Activated T-cell treated with anti-CD3 and anti-CD28 coated beads, Interleukin-2, amount 50 U/mL, for 72 hours (primary cell): Measurements from ENCODE around the gene CREB5. TPM values are rescaled to one million over a fixed set of nuclear protein-coding genes. Genes with fewer than 3 reads are reported as not detected.

Source experiments
- ATAC-seq, 2 donors: fragments of 150-1000 bp; cut with Tn5 transposase; replicated peaks in 1 of 2; 2 replicates each; pipeline ENCODE4 v1.10.0; 2021; ENCODE audit warnings: moderate library complexity in 2 of 2, mild to moderate bottlenecking in 1 of 2
- DNase-seq, 2 donors: peaks; one replicate each; pipeline ENCODE4 v3.0.0; 2021 to 2022; ENCODE audit warnings: mixed read lengths in 1 of 2
- H3K27ac Mint-ChIP-seq: one replicate; pipeline ENCODE4 v1.8.0; 2022; ENCODE audit warnings: mild to moderate bottlenecking, moderate library complexity, mixed read lengths
- H3K27me3 Mint-ChIP-seq: one replicate; pipeline ENCODE4 v1.8.0; 2022; ENCODE audit warnings: low read depth, mixed read lengths
- H3K36me3 Mint-ChIP-seq, 2 donors: one replicate each; pipeline ENCODE4 v1.8.0; 2022; ENCODE audit warnings: mixed read lengths in 2 of 2, mild to moderate bottlenecking in 1 of 2; ENCODE audit not compliant: insufficient read depth in 2 of 2
- H3K4me1 Mint-ChIP-seq: one replicate; pipeline ENCODE4 v1.8.0; 2022; ENCODE audit warnings: low read depth, mixed read lengths
- H3K4me3 Mint-ChIP-seq, 2 donors: one replicate each; pipeline ENCODE4 v1.8.0; 2022; ENCODE audit warnings: mild to moderate bottlenecking in 2 of 2, mixed read lengths in 2 of 2, moderate library complexity in 2 of 2
- H3K9me3 Mint-ChIP-seq, 2 donors: one replicate each; pipeline ENCODE4 v1.8.0; 2022; ENCODE audit warnings: mixed read lengths in 2 of 2
- total RNA-seq, 2 donors: library from RNA; stranded (reverse); gene quantifications; one replicate each; pipeline ENCODE4 v1.2.3, GENCODE V29; 2022

CREB5 gene
- total RNA-seq, 2 donors from 2014 or later = 1.2 to 1.9 TPM

DNA sequence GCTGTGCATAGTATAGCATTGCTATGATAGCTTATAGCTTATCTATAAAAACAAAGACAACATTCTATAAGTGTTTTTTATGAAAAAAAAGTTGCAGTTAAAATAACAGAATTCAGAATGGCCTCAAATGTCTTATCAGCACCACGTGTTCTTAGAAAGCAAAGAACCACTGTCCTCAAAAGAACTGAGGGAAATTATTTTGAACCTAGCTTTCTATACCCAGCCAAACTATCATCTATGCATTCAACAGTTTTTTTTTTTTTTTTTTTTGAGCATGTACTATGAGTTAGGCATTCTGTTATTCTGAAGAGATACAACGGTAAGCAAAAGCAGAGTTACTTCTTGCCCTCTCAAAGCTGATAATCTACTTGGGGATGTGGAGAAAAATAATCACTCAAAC lies 247.8 kb downstream of the CREB5 start:
- Mint-ChIP-seq H3K9me3 (peaks cover 10 to 11% of the 10 kb centered on the region in 2 donors), H3K27ac (no peak overlapping the region), H3K36me3 (peaks cover 6 to 8% of the 10 kb centered on the region in 2 donors), H3K4me3 (no peak overlapping the region), H3K4me1 (peaks cover 15% of the 10 kb centered on the region), H3K27me3 (peaks cover 30% of the 10 kb centered on the region)
- DNase-seq = no peak
- ATAC-seq = no peak

DNA sequence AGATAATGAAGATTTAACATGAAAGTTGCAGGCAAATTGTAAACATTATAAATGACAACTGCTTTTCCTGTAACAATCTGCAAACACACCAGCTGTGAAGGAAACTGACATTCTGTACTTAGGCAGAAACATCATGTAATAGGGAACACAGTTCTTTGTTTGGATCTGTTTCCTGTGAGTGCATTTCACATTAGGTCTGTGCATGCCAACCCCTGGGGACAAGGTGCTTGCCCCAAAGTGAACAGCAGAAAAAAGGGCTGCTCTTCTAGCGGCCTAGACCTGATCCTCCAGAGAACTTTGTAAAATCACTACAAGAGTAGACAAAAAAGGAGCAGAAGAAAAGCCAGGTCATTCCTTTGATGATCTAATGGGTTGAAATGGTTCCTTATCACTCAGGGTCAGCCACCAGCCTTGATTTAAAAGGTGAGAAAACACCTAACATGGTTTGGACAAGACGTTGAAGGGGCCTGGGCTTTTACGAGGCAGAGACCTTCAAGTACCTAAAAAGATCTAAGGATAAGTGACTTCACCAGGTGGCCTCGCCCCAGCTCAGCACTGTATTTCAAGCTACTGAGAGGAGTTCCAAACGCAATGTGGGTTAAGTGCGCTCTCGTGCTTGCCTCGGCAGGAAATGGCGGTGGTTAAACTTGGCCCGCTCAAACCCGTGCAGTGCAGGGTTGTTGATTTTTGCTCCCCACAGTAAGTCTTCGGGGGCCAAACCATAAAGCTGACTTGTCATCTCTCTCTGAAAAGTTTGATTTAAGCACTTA lies 249.7 kb downstream of the CREB5 start:
- H3K27ac Mint-ChIP-seq = no peak overlapping the region
- peaks cover 15% of the 10 kb centered on the region for H3K4me1 Mint-ChIP-seq
- ATAC-seq (peak; percentile 60 to 80), DNase-seq (peak; percentile 11 to 13)
- peaks cover 30% of the 10 kb centered on the region for H3K27me3 Mint-ChIP-seq
- H3K9me3 Mint-ChIP-seq = peaks cover 10 to 11% of the 10 kb centered on the region in 2 donors
- H3K4me3 Mint-ChIP-seq = peak overlapping the region in 1 of 2 donors; percentile 11
- peaks cover 6 to 8% of the 10 kb centered on the region in 2 donors for H3K36me3 Mint-ChIP-seq

DNA sequence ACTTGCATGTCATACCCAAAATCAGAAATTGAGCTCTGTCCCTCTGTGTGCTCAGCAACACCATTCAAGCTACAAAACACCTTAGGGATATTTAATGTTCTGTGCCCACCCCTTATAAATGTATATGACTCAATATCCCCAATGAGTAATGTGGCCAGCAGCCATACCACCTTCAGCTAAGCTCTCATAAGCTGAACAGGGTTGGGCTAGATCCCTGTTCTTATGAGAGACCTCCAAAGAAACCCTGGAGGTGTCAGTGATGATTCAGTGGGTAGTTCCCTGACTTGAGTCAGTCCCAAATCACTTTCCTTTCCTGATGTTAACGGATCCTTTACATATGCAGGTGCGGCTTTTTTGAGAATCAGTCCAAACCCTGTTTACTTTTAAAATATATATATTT lies 253.8 kb downstream of the CREB5 start:
- peaks cover 0 to 2% of the 10 kb centered on the region in 2 donors for H3K9me3 Mint-ChIP-seq
- no peak overlapping the region for H3K27ac Mint-ChIP-seq
- ATAC-seq (no peak), DNase-seq (no peak)
- H3K36me3 Mint-ChIP-seq = peaks cover under 1 to 3% of the 10 kb centered on the region in 2 donors
- no peak overlapping the region for H3K4me3 Mint-ChIP-seq
- H3K4me1 Mint-ChIP-seq = peaks cover 15% of the 10 kb centered on the region
- peaks cover 36% of the 10 kb centered on the region for H3K27me3 Mint-ChIP-seq

DNA sequence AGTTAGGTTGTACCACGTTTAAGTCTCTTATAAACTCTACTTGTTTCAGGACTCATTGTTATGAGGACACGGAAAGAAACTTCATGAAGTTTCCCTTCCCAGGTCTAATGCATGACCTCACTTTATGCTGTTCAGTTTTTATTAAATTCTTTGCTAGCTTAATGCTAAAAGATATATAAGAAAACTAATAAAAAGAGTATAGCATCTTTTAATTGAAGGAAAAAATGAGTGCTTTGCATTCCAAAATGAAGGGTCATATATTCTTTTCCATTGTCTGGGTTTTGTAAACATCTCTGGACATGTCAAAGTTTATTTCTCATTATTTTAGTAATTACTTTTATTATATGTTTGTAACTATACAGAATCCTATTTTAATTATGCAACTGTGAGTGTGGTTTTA lies 255.8 kb downstream of the CREB5 start:
- no peaks in the 10 kb centered on the region for H3K4me1 Mint-ChIP-seq
- ATAC-seq (no peak), DNase-seq (no peak)
- H3K27me3 Mint-ChIP-seq = peaks cover 23% of the 10 kb centered on the region
- H3K27ac Mint-ChIP-seq = no peak overlapping the region
- H3K4me3 Mint-ChIP-seq = no peak overlapping the region
- no peaks in the 10 kb centered on the region for H3K9me3 Mint-ChIP-seq
- no peaks in the 10 kb centered on the region for H3K36me3 Mint-ChIP-seq

DNA sequence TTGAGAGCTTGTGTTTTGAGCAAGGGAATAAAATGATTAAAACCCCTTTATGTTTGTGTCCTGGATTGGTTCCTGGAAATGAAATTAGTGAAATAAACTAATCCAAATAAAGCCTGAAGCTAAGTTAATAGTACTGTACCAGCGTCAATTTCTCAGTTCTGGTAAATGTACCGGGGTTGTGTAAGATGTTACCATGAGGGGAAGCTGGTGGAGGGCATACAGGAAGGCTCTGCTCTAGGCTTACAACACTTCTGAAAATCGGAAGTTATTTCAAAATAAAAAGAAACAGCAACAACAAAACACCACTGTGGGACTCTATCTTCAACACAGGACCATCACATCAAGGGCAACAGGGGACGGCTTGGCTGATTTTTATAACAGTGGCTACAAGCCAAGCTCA lies 257.0 kb downstream of the CREB5 start:
- Mint-ChIP-seq H3K9me3 (no peaks in the 10 kb centered on the region), H3K27me3 (peaks cover 14% of the 10 kb centered on the region), H3K27ac (no peak overlapping the region), H3K4me3 (no peak overlapping the region), H3K36me3 (no peaks in the 10 kb centered on the region), H3K4me1 (no peaks in the 10 kb centered on the region)
- DNase-seq = no peak
- ATAC-seq = no peak

DNA sequence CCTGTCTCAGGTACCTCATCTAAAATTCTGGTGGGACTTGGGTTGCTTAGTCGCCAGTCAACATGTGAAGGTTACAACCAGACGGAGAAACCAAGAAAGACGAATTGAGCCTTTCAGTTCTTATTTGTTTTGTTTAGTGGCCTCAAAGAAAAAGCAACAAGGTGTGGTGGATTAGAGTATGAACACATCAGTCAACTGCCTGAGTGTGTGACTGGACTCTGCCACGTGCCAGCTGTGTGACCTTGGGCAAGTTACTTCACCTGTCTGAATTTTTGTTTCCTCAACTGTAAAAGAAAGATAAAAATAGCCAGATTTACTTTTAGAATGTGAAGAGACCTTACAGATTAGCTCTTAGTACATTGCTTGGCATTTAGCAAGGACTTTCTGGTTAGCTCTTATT lies 259.2 kb downstream of the CREB5 start:
- H3K4me3 Mint-ChIP-seq = no peak overlapping the region
- H3K27me3 Mint-ChIP-seq = peaks cover 6% of the 10 kb centered on the region
- DNase-seq (no peak), ATAC-seq (no peak)
- no peaks in the 10 kb centered on the region for H3K9me3 Mint-ChIP-seq
- no peaks in the 10 kb centered on the region for H3K4me1 Mint-ChIP-seq
- H3K27ac Mint-ChIP-seq = no peak overlapping the region
- H3K36me3 Mint-ChIP-seq = no peaks in the 10 kb centered on the region

DNA sequence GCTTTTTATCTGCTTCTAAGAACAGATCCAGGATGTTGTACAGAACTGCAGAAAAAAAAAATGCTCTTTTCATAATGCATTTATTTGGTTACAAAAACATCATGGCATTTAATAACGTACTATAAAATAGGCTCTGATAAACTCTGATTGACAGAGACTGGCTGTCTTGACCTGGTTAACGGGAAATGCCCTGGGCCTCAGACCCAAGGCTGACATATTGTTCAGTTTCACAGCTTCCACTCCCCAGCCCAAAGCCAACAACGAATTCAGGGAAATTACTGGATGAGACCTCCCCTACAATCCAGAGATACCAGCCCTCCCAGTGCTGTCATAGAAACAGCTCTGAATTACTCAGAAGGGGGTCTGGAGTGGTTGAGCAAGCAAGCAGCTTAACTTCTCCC lies 260.1 kb downstream of the CREB5 start:
- Mint-ChIP-seq H3K4me3 (no peak overlapping the region), H3K4me1 (no peaks in the 10 kb centered on the region), H3K36me3 (no peaks in the 10 kb centered on the region), H3K27me3 (peaks cover 6% of the 10 kb centered on the region), H3K9me3 (no peaks in the 10 kb centered on the region), H3K27ac (no peak overlapping the region)
- ATAC-seq = no peak
- DNase-seq = no peak

DNA sequence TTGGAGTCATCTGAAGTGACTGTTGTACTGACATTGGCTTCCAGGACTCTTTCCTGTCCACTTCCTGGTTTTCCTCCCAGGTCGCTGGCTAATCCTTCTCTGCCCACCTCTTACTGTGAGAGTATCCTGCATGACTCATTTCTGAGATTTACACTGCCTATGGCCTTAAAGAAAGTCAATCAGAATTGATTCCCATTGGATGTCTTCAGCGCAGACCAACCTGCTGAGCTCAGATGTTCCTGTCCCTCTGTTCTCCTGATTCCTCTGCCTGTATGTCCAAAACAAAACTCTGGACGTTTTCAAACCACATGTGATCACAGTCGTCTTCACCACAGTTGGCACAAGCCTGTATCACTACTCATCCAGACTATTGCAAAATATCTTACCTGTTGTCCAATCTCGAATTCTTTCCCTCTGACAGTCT lies 262.1 kb downstream of the CREB5 start:
- Mint-ChIP-seq H3K27me3 (no peaks in the 10 kb centered on the region), H3K9me3 (no peaks in the 10 kb centered on the region), H3K4me1 (no peaks in the 10 kb centered on the region), H3K4me3 (no peak overlapping the region), H3K36me3 (no peaks in the 10 kb centered on the region), H3K27ac (no peak overlapping the region)
- ATAC-seq (no peak), DNase-seq (no peak)

DNA sequence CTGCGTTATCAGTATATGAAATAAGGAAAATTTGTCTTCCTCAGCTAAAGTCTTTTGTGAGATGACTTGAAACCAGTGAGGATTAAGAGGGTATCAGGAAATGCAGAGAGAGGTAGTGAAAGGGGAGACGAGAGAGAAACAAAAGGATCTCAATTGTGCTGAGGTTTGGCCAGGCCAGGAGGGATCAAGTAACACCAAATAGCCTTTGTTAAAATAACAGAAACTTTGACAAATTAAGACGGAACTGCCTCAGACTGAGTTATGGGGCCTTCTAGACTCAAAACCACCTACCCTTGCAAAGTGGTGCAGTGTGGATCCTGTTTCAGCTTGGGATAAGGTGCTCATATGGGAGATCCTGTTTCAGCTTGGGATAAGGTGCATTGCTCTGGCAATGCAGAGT lies 263.1 kb downstream of the CREB5 start:
- Mint-ChIP-seq H3K36me3 (no peaks in the 10 kb centered on the region), H3K4me1 (no peaks in the 10 kb centered on the region), H3K27ac (no peak overlapping the region), H3K27me3 (no peaks in the 10 kb centered on the region), H3K9me3 (no peaks in the 10 kb centered on the region), H3K4me3 (no peak overlapping the region)
- ATAC-seq (no peak), DNase-seq (no peak)

DNA sequence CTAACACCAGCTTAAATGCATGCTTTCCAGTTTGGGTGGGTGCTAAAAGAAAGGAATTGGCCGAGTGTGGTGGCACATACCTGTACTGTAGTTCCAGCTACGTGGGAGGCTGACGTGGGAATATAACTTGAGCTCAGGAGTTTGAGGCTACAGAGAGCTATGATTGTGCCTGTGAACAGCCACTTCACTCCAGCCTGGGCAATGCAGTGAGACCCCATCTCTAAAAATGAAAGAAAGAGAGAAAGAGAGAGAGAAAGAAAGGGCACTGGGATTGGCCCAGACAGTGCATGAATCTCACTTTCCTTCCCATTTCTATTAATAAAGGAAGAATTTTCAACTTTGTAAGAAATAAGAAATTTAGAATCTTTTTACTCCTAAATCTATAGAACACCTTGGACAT lies 265.4 kb downstream of the CREB5 start:
- ATAC-seq (no peak), DNase-seq (no peak)
- Mint-ChIP-seq H3K27me3 (peaks cover 1% of the 10 kb centered on the region), H3K36me3 (no peaks in the 10 kb centered on the region), H3K9me3 (no peaks in the 10 kb centered on the region), H3K27ac (no peak overlapping the region), H3K4me3 (no peak overlapping the region), H3K4me1 (no peaks in the 10 kb centered on the region)

DNA sequence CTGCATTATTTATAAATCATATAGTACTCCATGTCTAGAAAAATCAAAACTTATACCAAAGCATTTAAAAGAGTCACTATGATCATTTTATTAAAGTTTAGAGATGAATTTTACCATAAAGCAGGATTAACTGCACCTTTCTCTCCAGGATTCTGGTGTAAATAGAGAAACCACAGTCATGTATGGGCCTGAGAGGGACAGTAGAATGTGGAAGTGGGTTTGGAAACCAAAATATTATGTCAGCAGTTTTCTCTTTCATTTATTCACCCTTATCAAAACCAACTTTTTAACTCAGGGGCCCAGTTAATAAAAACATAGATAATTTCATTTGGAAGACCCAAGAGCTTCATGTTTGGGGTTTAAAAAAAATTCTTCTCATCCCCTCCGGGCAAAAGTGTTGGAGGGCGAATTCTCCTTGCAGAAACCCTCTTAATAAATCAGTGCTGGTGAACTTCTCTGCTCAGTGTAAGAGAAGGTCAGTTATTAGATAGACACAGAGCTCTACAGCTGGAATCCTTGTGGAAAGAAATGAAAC lies 266.2 kb downstream of the CREB5 start:
- ATAC-seq = no peak
- Mint-ChIP-seq H3K4me3 (no peak overlapping the region), H3K27ac (no peak overlapping the region), H3K4me1 (no peaks in the 10 kb centered on the region), H3K9me3 (no peaks in the 10 kb centered on the region), H3K36me3 (no peaks in the 10 kb centered on the region), H3K27me3 (peaks cover 10% of the 10 kb centered on the region)
- no peak for DNase-seq

DNA sequence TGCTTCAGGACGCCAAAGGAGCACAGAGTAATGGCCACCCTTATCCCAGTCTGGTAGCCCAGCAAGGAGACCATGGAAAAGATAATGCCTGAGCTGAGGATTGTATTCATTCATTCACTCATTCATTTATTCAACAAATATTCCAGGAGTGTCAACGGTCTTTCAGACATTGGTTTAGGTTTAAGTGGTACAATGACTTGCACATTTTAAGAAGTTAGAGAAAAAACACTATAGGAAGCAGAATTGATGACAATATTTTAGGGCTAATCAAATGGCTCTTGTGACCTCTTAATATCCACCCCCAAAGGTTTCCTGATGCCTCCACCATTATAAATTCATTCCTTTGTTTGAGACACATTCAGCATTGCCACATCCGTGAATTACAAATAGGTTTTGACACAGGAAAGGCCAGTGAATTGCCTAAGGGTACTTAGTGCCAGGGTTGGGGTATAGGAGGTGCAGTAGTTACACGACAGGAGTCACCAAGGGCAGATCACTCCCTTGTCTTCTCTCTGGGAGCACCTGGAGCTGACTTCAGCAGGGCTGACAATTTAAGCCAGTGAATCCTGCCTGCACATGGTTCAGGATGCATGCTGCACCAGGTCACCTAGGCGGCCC lies 269.5 kb downstream of the CREB5 start:
- Mint-ChIP-seq H3K9me3 (no peaks in the 10 kb centered on the region), H3K4me3 (no peak overlapping the region), H3K27me3 (peaks cover 12% of the 10 kb centered on the region), H3K4me1 (no peaks in the 10 kb centered on the region), H3K27ac (no peak overlapping the region), H3K36me3 (no peaks in the 10 kb centered on the region)
- DNase-seq = no peak
- no peak for ATAC-seq

DNA sequence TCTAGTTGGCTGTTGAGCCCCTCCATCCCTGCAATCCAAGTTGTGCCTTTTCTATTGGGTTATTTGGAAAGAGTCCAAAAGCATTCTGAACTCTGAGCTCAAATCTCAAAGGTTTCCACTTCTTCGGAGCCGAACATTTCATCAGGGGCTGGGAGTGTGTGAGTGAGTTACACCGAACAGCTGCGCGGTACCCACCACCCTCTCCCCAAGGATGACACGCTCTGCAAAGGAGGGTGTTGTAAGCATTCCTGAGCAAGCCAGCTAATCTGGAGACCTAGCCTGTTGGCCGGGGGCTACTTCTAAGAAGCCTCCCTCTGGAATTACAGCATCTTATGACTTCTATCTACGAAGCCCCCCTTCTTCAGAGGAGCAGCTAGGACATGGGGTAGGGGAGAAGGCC lies 270.5 kb downstream of the CREB5 start:
- Mint-ChIP-seq H3K4me3 (no peak overlapping the region), H3K27me3 (peaks cover 12% of the 10 kb centered on the region), H3K27ac (no peak overlapping the region), H3K36me3 (no peaks in the 10 kb centered on the region), H3K4me1 (no peaks in the 10 kb centered on the region), H3K9me3 (no peaks in the 10 kb centered on the region)
- ATAC-seq = no peak
- no peak for DNase-seq
